H9 (cell line): Measurements from ENCODE around the gene KRT71. TPM values are rescaled to one million over a fixed set of nuclear protein-coding genes. Genes with fewer than 3 reads are reported as not detected.

ENCODE experiments used
- DNase-seq: peaks from one replicate; pipeline ENCODE4 v3.0.0-alpha.2; 2017
- H2AFZ ChIP-seq: one replicate; pipeline ENCODE4 v1.6.1; 2013; ENCODE audit warnings: mild to moderate bottlenecking, low read length, control low read depth, moderate library complexity
- H2AK5ac ChIP-seq: 2 replicates; pipeline ENCODE4 v1.6.1; 2013; ENCODE audit warnings: low read length, control low read depth, mixed read lengths; ENCODE audit not compliant: insufficient read length
- H2BK120ac ChIP-seq: one replicate; pipeline ENCODE4 v1.6.1; 2013; ENCODE audit warnings: low read depth, mild to moderate bottlenecking, low read length, control low read depth, inconsistent platforms; ENCODE audit not compliant: poor library complexity, severe bottlenecking
- H2BK12ac ChIP-seq: 2 replicates; pipeline ENCODE4 v1.6.1; 2013; ENCODE audit warnings: low read length, control low read depth, mixed read lengths, low read depth; ENCODE audit not compliant: insufficient read length
- H2BK15ac ChIP-seq: 2 replicates; pipeline ENCODE4 v1.6.1; 2013; ENCODE audit warnings: low read depth, low read length, control low read depth
- H2BK20ac ChIP-seq: one replicate; pipeline ENCODE4 v1.6.1; 2013; ENCODE audit warnings: low read depth, mild to moderate bottlenecking, low read length, control low read depth, inconsistent platforms; ENCODE audit not compliant: poor library complexity, severe bottlenecking
- H2BK5ac ChIP-seq: 2 replicates; pipeline ENCODE4 v1.6.1; 2013; ENCODE audit warnings: low read length, control low read depth, mixed read lengths; ENCODE audit not compliant: insufficient read length
- H3K14ac ChIP-seq: 2 replicates; pipeline ENCODE4 v1.6.1; 2013; ENCODE audit warnings: low read length, control low read depth; ENCODE audit not compliant: insufficient read depth
- H3K18ac ChIP-seq: 2 replicates; pipeline ENCODE4 v1.6.1; 2013; ENCODE audit warnings: low read depth, mild to moderate bottlenecking, mixed read lengths, low read length, control low read depth; ENCODE audit not compliant: insufficient read length
- H3K23ac ChIP-seq: 2 replicates; pipeline ENCODE4 v1.6.1; 2013; ENCODE audit warnings: low read length, control low read depth, mixed read lengths, low read depth; ENCODE audit not compliant: insufficient read length
- H3K23me2 ChIP-seq: 2 replicates; pipeline ENCODE4 v1.6.1; 2013; ENCODE audit warnings: low read depth, mild to moderate bottlenecking, mixed read lengths, low read length, control low read depth; ENCODE audit not compliant: insufficient read length, poor library complexity, severe bottlenecking
- H3K27ac ChIP-seq: 2 replicates; pipeline ENCODE4 v1.5.1; 2013; ENCODE audit warnings: low read length, control low read depth, mixed read lengths, low read depth; ENCODE audit not compliant: insufficient read length
- H3K27me3 ChIP-seq: 2 replicates; pipeline ENCODE4 v1.6.1; 2013; ENCODE audit warnings: low read length, control low read depth, inconsistent platforms; ENCODE audit not compliant: insufficient read depth
- H3K4ac ChIP-seq: 2 replicates; pipeline ENCODE4 v1.6.1; 2013; ENCODE audit warnings: low read depth, mild to moderate bottlenecking, control low read depth, inconsistent platforms, low read length, moderate library complexity
- H3K4me1 ChIP-seq: 2 replicates; pipeline ENCODE4 v1.6.1; 2013; ENCODE audit warnings: low read length, control low read depth, inconsistent platforms; ENCODE audit not compliant: insufficient read depth
- H3K4me2 ChIP-seq: 2 replicates; pipeline ENCODE4 v1.6.1; 2013; ENCODE audit warnings: low read length, control low read depth, mixed read lengths; ENCODE audit not compliant: insufficient read length, insufficient read depth
- H3K56ac ChIP-seq: 2 replicates; pipeline ENCODE4 v1.6.1; 2013; ENCODE audit warnings: low read depth, mild to moderate bottlenecking, mixed read lengths, low read length, control low read depth; ENCODE audit not compliant: insufficient read length
- H3K79me1 ChIP-seq: 2 replicates; pipeline ENCODE4 v1.6.1; 2013; ENCODE audit warnings: low read depth, mild to moderate bottlenecking, moderate library complexity, low read length, control low read depth, inconsistent platforms; ENCODE audit not compliant: insufficient read depth, poor library complexity, severe bottlenecking
- H3K79me2 ChIP-seq: 2 replicates; pipeline ENCODE4 v1.6.1; 2013; ENCODE audit warnings: low read length, control low read depth, inconsistent platforms; ENCODE audit not compliant: insufficient read depth
- H3K9ac ChIP-seq: 2 replicates; pipeline ENCODE4 v1.6.1; 2013; ENCODE audit warnings: low read length, control low read depth, mixed read lengths; ENCODE audit not compliant: insufficient read length; ENCODE audit errors: extremely low read depth
- H3K9me3 ChIP-seq: one replicate; pipeline ENCODE4 v1.6.1; 2013; ENCODE audit warnings: low read depth, low read length, inconsistent platforms; ENCODE audit not compliant: control insufficient read depth
- H3T11ph ChIP-seq: one replicate; pipeline ENCODE4 v1.6.1; 2013; ENCODE audit warnings: mild to moderate bottlenecking, low read length, control low read depth, inconsistent platforms
- H4K20me1 ChIP-seq: one replicate; pipeline ENCODE4 v1.6.1; 2013; ENCODE audit not compliant: control insufficient read depth, insufficient read length, insufficient read depth
- H4K5ac ChIP-seq: 2 replicates; pipeline ENCODE4 v1.6.1; 2013; ENCODE audit warnings: low read depth, mild to moderate bottlenecking, mixed read lengths, low read length, control low read depth; ENCODE audit not compliant: insufficient read length
- H4K8ac ChIP-seq: replicated peaks from 2 replicates; pipeline ENCODE4 v1.6.1; 2013; ENCODE audit warnings: low read length, control low read depth, mixed read lengths, low read depth; ENCODE audit not compliant: insufficient read length
- H4K91ac ChIP-seq: 2 replicates; pipeline ENCODE4 v1.6.1; 2013; ENCODE audit warnings: low read depth, mild to moderate bottlenecking, moderate library complexity, mixed read lengths, low read length, control low read depth; ENCODE audit not compliant: insufficient read length
- H3K27ac Mint-ChIP-seq, 3 experiments: 2 replicates in 2 of 3; 3 replicates in 1 of 3; pipeline ENCODE4 v1.8.0; 2020 to 2021; ENCODE audit warnings: mixed read lengths in 3 of 3, mild to moderate bottlenecking in 1 of 3, moderate library complexity in 1 of 3
- H3K27me3 Mint-ChIP-seq: 2 replicates; pipeline ENCODE4 v1.8.0; 2021; ENCODE audit warnings: low read depth, mild to moderate bottlenecking, moderate library complexity, mixed read lengths
- H3K36me3 Mint-ChIP-seq, 3 experiments: 2 replicates in 2 of 3; 3 replicates in 1 of 3; pipeline ENCODE4 v1.8.0; 2020 to 2021; ENCODE audit warnings: low read depth in 3 of 3, mixed read lengths in 3 of 3; ENCODE audit not compliant: insufficient read depth in 1 of 3
- H3K4me1 Mint-ChIP-seq, 2 experiments: 2 replicates each; pipeline ENCODE4 v1.8.0; 2020; ENCODE audit warnings: mixed read lengths in 2 of 2
- H3K4me3 Mint-ChIP-seq, 2 experiments: 2 replicates in 1 of 2; 3 replicates in 1 of 2; pipeline ENCODE4 v1.8.0; 2020 to 2021; ENCODE audit warnings: mild to moderate bottlenecking in 2 of 2, mixed read lengths in 2 of 2, moderate library complexity in 1 of 2
- H3K9me3 Mint-ChIP-seq, 2 experiments: 2 replicates in 1 of 2; 3 replicates in 1 of 2; pipeline ENCODE4 v1.8.0; 2020; ENCODE audit warnings: mild to moderate bottlenecking in 2 of 2, mixed read lengths in 2 of 2, moderate library complexity in 1 of 2
- CTCF ChIP-seq: fragments of 200-600 bp; sonication (generic); conservative IDR thresholded peaks from 3 replicates; pipeline ENCODE4 v1.8.0; 2021; ENCODE audit warnings: antibody characterized with exemption, mild to moderate bottlenecking
- WGBS: extraction: QIAGEN DNeasy Blood & Tissue Kit; methylation state at CpG from one replicate; pipeline ENCODE4 v1.1.7; 2013; ENCODE audit warnings: missing lambda C conversion rate, low lambda C conversion rate, mixed read lengths; ENCODE audit not compliant: insufficient read length; ENCODE audit errors: extremely low coverage; 5-methylcytosine and 5-hydroxymethylcytosine counted together
- total RNA-seq: library from RNA; stranded (reverse); gene quantifications from 2 replicates; pipeline ENCODE4 v1.2.1, GENCODE V29; 2021

KRT71 gene
- total RNA-seq, 1 experiment from 2014 or later: not detected

DNA sequence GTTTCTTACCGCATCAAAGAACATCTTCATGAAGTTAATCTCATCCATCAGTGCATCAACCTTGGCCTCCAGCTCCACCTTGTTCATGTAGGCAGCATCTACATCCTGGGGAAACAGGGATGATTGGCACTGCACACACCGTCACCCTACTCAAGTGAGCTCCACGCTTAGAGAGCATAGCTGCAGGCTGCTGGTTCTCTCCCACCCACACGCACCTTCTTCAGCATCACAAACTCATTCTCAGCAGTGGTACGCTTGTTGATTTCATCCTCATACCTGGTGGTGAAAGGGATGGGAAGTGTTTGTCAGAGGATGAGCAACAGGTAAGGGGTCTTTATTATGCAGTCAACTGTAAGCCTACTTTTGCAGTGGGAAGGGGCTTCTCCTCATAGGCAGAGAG lies 35.1 kb downstream of the KRT71 start:
- no peak overlapping the region for H3K18ac ChIP-seq
- no peak for DNase-seq
- no peak overlapping the region for H2AFZ ChIP-seq
- no peak overlapping the region for H3T11ph ChIP-seq
- Mint-ChIP-seq H3K27ac (no peak overlapping the region), H3K27me3 (peaks cover 6% of the 10 kb centered on the region), H3K4me1 (peaks cover 15 to 20% of the 10 kb centered on the region in 2 experiments), H3K4me3 (no peak overlapping the region), H3K9me3 (no peaks in the 10 kb centered on the region; a peak in 2 of 5 replicates), H3K36me3 (no peaks in the 10 kb centered on the region)
- no peak overlapping the region for H2AK5ac ChIP-seq
- H2BK20ac ChIP-seq: no peak overlapping the region
- no peaks in the 10 kb centered on the region for H3K23me2 ChIP-seq
- TF ChIP-seq CTCF: no peak
- H3K56ac ChIP-seq: no peak overlapping the region
- H2BK15ac ChIP-seq: no peak overlapping the region
- no peak overlapping the region for H4K8ac ChIP-seq
- no peaks in the 10 kb centered on the region for H4K20me1 ChIP-seq
- no peaks in the 10 kb centered on the region for H3K79me2 ChIP-seq
- no peak overlapping the region for H2BK12ac ChIP-seq
- H2BK120ac ChIP-seq: no peak overlapping the region
- H4K91ac ChIP-seq: no peak overlapping the region
- no peaks in the 10 kb centered on the region for H3K27me3 ChIP-seq
- no peaks in the 10 kb centered on the region for H3K9me3 ChIP-seq
- no peak overlapping the region for H3K14ac ChIP-seq
- H3K79me1 ChIP-seq: no peaks in the 10 kb centered on the region
- WGBS: no CpG with 5 or more reads among the region's 5 CpGs
- H3K23ac ChIP-seq: no peak overlapping the region
- no peak overlapping the region for H4K5ac ChIP-seq
- no peak overlapping the region for H2BK5ac ChIP-seq
- H3K4me1 ChIP-seq: no peaks in the 10 kb centered on the region
- H3K27ac ChIP-seq: no peak overlapping the region
- no peak overlapping the region for H3K4ac ChIP-seq
- H3K4me2 ChIP-seq: no peak overlapping the region
- H3K9ac ChIP-seq: no peak overlapping the region
